ENCODE data around the gene ZNF710. TPM values are rescaled to one million over a fixed set of nuclear protein-coding genes. Genes with fewer than 3 reads are reported as not detected.
"Not testable (repeated sequence)": the region's sequence is repeated elsewhere in the genome, so short reads cannot be mapped to it uniquely, and the experiment has no call there.

The ZNF710 gene
- total and polyA plus RNA-seq, 9 donors: 6.1 to 23.5 (median 13.1) TPM

DNA sequence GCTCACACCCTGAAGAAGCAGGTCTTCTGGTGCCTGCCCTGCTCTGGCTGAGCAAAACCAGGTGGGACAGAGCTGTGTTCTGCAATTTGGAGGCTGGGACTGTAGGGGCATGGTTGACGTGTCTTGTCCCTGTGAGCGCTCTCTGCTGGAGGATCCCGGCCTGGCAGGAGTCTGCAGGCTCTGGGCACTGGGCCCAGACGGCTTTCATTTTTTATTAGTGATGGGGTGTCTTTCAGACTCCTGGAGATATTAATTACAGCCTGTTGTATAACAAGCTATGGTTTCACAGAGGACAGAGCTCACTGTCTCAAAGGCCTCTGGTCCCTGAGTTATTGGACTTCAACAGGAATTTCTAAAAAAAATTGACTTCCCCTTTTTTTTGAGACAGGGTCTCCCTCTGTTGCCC is 29.5 kb upstream of the ZNF710 start:
- Histone ChIP-seq H3K27ac (ENCODE audit: low read length) (no peak overlapping the region), H3K27me3 (ENCODE audit: control insufficient read depth, insufficient read depth, low read length) (no peaks in the 10 kb centered on the region), H3K9me3 (replicated peaks; ENCODE audit: control insufficient read depth, low read depth, low read length) (no peaks in the 10 kb centered on the region), H3K4me3 (ENCODE audit: low read length) (no peak overlapping the region), H3K4me1 (ENCODE audit: control insufficient read depth, insufficient read depth, low read length) (no peaks in the 10 kb centered on the region), H3K36me3 (ENCODE audit: control insufficient read depth, insufficient read depth, low read length) (no peaks in the 10 kb centered on the region)
- peak; percentile 38 for DNase-seq
- WGBS (ENCODE audit: insufficient coverage): 17% methylated on average over 2 of the region's 4 CpGs

DNA sequence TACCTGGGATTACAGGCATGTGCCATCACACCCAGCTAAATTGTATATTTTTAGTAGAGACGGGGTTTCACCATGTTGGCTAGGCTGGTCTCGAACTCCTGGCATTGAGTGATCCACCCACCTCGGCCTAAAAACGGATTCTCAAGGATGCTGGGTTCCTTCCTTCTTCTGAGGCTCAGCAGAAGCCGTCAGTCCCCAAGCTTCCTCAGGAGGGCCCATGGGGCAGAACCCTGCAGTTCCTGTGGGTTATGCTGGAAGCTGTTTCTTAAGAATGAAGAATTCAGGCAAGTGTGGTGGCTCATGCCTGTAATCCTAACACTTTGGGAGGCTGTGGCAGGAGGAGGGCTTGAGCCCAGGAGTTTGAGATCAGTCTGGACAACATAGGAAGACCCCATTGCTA is 29.0 kb upstream of the ZNF710 start:
- WGBS (ENCODE audit: insufficient coverage): 73% methylated on average over 2 of the region's 5 CpGs
- peak; percentile 20 for DNase-seq
- Histone ChIP-seq H3K4me1 (ENCODE audit: control insufficient read depth, insufficient read depth, low read length) (no peaks in the 10 kb centered on the region), H3K36me3 (ENCODE audit: control insufficient read depth, insufficient read depth, low read length) (no peaks in the 10 kb centered on the region), H3K4me3 (ENCODE audit: low read length) (no peak overlapping the region), H3K27me3 (ENCODE audit: control insufficient read depth, insufficient read depth, low read length) (no peaks in the 10 kb centered on the region), H3K9me3 (replicated peaks; ENCODE audit: control insufficient read depth, low read depth, low read length) (no peaks in the 10 kb centered on the region), H3K27ac (ENCODE audit: low read length) (no peak overlapping the region)

DNA sequence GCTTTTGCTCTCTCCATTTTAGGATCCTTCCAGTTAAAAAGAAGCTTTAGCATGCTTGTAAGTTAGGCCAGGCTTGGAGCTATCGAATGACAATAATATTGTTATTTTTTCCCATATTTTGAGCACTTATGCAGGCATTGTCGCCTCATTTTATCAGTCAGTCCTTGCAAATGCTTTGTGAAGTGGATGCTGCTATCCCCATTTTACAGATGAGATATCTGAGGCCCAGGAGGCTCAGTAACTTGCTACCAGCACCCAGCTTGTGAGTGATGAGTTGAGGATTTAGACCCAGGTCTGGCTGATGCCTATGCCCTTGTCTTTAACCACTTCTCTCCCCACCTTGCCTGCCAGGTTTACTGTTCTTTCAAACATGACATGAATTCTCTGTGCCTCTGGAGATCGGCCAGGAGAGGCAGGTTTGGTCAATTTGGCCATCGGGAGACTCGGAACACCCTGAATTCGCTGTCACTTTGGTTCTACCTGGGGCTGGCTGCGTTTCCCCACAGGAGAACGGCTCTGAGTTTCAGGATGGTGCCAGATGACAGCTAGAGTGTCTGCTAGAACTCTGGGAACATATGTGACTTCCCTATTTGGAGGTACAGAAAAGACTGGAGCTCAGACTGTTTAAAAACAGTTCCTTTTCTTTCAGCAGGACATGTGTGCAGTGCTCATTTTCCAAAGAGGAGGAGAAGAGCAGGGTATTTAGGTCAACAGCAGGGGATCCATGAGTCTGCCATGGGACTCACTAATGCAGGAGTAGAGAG is 25.5 kb upstream of the ZNF710 start:
- Histone ChIP-seq H3K36me3 (ENCODE audit: control insufficient read depth, insufficient read depth, low read length) (no peaks in the 10 kb centered on the region), H3K9me3 (replicated peaks; ENCODE audit: control insufficient read depth, low read depth, low read length) (no peaks in the 10 kb centered on the region), H3K4me1 (ENCODE audit: control insufficient read depth, insufficient read depth, low read length) (no peaks in the 10 kb centered on the region), H3K27me3 (ENCODE audit: control insufficient read depth, insufficient read depth, low read length) (no peaks in the 10 kb centered on the region), H3K4me3 (ENCODE audit: low read length) (no peak overlapping the region), H3K27ac (ENCODE audit: low read length) (no peak overlapping the region)
- peak; percentile 25 for DNase-seq
- WGBS (ENCODE audit: insufficient coverage): 80% methylated on average over 6 of the region's 8 CpGs

DNA sequence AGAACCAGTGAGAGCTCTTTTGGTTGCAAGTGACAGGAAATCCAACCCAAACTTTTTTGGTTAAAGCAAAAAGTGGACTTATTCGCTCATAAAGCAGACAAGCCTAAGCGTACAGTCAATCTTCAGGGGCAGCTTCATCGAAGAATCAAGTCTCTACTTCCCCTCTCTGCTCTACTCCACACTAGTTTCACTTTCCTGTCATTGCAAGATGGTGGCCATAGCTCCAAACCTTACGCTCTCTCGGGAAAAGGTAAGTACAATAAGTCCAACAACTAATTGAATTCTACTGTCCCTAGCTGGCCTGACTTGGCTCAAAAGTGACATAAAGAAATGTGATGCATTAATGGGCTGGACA is 24.9 kb upstream of the ZNF710 start:
- Histone ChIP-seq H3K4me1 (ENCODE audit: control insufficient read depth, insufficient read depth, low read length) (no peaks in the 10 kb centered on the region), H3K9me3 (replicated peaks; ENCODE audit: control insufficient read depth, low read depth, low read length) (no peaks in the 10 kb centered on the region), H3K36me3 (ENCODE audit: control insufficient read depth, insufficient read depth, low read length) (no peaks in the 10 kb centered on the region), H3K27me3 (ENCODE audit: control insufficient read depth, insufficient read depth, low read length) (peaks cover 1% of the 10 kb centered on the region), H3K4me3 (ENCODE audit: low read length) (no peak overlapping the region), H3K27ac (ENCODE audit: low read length) (no peak overlapping the region)
- DNase-seq: no peak
- 80% methylated on average over 3 of the region's 5 CpGs for WGBS (ENCODE audit: insufficient coverage)

DNA sequence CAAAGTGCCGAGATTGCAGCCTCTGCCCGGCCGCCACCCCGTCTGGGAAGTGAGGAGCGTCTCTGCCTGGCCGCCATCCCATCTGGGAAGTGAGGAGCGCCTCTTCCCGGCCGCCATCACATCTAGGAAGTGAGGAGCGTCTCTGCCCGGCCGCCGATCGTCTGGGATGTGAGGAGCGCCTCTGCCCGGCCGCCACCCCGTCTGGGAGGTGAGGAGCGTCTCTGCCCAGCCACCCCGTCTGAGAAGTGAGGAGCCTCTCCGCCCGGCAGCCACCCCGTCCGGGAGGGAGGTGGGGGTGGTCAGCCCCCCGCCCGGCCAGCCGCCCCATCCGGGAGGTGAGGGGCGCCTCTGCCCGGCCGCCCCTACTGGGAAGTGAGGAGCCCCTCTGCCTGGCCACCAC is 23.3 kb upstream of the ZNF710 start:
- not testable (repeated sequence) for H3K9me3 ChIP-seq (replicated peaks; ENCODE audit: control insufficient read depth, low read depth, low read length); H3K27ac ChIP-seq (ENCODE audit: low read length); H3K36me3 ChIP-seq (ENCODE audit: control insufficient read depth, insufficient read depth, low read length); DNase-seq; H3K27me3 ChIP-seq (ENCODE audit: control insufficient read depth, insufficient read depth, low read length); H3K4me3 ChIP-seq (ENCODE audit: low read length); H3K4me1 ChIP-seq (ENCODE audit: control insufficient read depth, insufficient read depth, low read length)
- WGBS (ENCODE audit: insufficient coverage): 96% methylated on average over 15 of the region's 31 CpGs

DNA sequence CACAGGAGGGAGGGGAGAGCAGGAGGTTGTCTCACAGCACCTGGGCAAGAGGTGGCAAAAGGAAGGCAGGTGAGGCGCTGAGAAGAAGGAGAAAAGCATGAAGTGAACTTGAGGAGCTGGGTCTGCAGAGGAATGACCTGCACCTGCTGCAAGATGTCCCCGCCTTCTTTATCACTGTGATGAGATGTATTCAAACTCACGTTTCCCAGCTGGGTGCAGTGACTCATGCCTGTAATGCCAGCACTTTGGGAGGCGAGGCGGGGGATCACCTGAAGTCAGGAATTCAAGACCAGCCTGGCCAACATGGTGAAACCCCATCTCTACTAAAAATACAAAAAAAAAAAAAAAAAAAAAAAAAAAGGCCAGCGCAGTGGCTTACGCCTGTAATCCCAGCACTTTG is 22.2 kb upstream of the ZNF710 start:
- no peaks in the 10 kb centered on the region for H3K9me3 ChIP-seq (replicated peaks; ENCODE audit: control insufficient read depth, low read depth, low read length)
- peaks cover 6% of the 10 kb centered on the region for H3K27me3 ChIP-seq (ENCODE audit: control insufficient read depth, insufficient read depth, low read length)
- no peaks in the 10 kb centered on the region for H3K36me3 ChIP-seq (ENCODE audit: control insufficient read depth, insufficient read depth, low read length)
- H3K4me3 ChIP-seq (ENCODE audit: low read length): no peak overlapping the region
- no peak for DNase-seq
- H3K4me1 ChIP-seq (ENCODE audit: control insufficient read depth, insufficient read depth, low read length): no peaks in the 10 kb centered on the region
- WGBS (ENCODE audit: insufficient coverage): 87% methylated on average over 3 of the region's 7 CpGs
- no peak overlapping the region for H3K27ac ChIP-seq (ENCODE audit: low read length)

DNA sequence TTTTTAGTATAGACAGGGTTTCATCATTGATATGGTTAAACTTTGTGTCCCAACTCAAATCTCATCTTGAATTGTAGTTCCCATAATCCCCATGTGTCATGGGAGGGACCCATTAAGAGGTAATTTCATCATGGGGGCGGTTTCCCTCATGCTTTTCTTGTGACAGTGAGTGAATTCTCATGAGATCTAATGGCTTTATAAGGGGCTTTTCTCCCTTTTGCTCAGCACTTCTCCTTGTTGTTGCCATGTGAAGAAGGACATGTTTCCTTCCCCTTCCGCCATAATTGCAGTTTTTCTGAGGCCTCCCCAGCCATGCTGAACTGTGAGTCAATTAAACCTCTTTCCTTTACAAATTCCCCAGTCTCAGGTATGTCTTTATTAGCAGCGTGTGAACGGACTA is 20.2 kb upstream of the ZNF710 start:
- Histone ChIP-seq H3K9me3 (replicated peaks; ENCODE audit: control insufficient read depth, low read depth, low read length) (peaks cover 4% of the 10 kb centered on the region), H3K36me3 (ENCODE audit: control insufficient read depth, insufficient read depth, low read length) (no peaks in the 10 kb centered on the region), H3K4me3 (ENCODE audit: low read length) (no peak overlapping the region), H3K27me3 (ENCODE audit: control insufficient read depth, insufficient read depth, low read length) (peaks cover 6% of the 10 kb centered on the region), H3K4me1 (ENCODE audit: control insufficient read depth, insufficient read depth, low read length) (no peaks in the 10 kb centered on the region), H3K27ac (ENCODE audit: low read length) (no peak overlapping the region)
- 75% methylated on average over 3 of the region's 4 CpGs for WGBS (ENCODE audit: insufficient coverage)
- no peak for DNase-seq

DNA sequence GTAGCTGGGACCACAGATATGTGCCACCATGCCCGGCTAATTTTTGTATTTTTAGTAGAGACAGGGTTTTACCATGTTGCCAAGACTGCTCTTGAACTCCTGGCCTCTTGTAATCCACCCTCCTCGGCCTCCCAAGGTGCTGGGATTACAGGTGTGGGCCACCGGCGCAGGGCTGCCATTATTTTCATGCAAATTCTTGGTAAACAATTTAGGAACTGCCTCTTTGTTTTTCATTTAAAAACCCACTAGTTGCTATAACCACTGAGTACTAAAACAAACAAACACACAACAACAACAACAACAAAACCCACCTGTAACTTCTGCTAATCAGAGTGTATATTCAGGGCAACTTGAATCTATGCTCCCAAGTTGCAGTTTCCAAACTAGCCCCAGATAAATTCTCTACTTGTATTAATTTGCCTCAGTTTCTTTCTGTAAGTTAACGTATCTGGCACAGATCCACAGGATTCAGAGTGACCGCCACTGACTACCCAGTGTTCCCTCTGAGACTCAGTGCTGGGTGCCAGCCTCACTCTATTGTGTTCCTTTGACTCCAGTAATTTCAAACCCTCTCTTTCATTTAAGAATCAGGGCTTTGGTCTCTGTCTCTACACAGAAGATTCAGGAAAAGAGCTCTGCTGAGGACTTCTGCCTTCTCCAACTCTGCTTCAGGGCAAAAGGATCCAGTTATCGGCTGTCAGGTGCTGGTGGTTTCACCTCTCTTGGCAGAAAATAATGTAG is 18.6 kb upstream of the ZNF710 start:
- Histone ChIP-seq H3K36me3 (ENCODE audit: control insufficient read depth, insufficient read depth, low read length) (no peaks in the 10 kb centered on the region), H3K9me3 (replicated peaks; ENCODE audit: control insufficient read depth, low read depth, low read length) (peaks cover 4% of the 10 kb centered on the region), H3K4me1 (ENCODE audit: control insufficient read depth, insufficient read depth, low read length) (no peaks in the 10 kb centered on the region), H3K27ac (ENCODE audit: low read length) (no peak overlapping the region), H3K27me3 (ENCODE audit: control insufficient read depth, insufficient read depth, low read length) (peaks cover 6% of the 10 kb centered on the region), H3K4me3 (ENCODE audit: low read length) (no peak overlapping the region)
- WGBS (ENCODE audit: insufficient coverage): 46% methylated on average over 6 of the region's 7 CpGs
- no peak for DNase-seq

DNA sequence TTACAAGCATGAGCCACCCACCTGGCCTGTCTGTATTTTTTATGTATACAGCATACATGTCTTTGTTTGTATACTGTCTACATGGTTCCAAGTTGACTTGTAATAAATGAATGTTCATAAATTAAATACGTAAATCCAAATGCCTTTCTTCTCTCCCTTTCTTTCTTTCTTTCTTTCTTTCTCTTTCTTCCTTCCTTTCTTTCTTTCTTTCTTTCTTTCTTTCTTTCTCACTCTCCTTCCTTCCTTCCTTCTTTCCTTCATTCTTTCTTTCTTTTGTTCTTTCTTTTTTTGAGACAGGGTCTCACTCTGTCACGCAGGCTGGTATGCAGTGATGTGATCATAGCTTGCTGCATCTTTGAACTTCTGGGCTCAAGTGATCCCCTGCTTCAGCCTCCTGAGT is 17.1 kb upstream of the ZNF710 start:
- no peak for DNase-seq
- no peaks in the 10 kb centered on the region for H3K36me3 ChIP-seq (ENCODE audit: control insufficient read depth, insufficient read depth, low read length)
- no peaks in the 10 kb centered on the region for H3K4me1 ChIP-seq (ENCODE audit: control insufficient read depth, insufficient read depth, low read length)
- WGBS (ENCODE audit: insufficient coverage): no CpG with 5 or more reads among the region's 2 CpGs
- H3K4me3 ChIP-seq (ENCODE audit: low read length): no peak overlapping the region
- no peak overlapping the region for H3K27ac ChIP-seq (ENCODE audit: low read length)
- peaks cover 6% of the 10 kb centered on the region for H3K27me3 ChIP-seq (ENCODE audit: control insufficient read depth, insufficient read depth, low read length)
- peaks cover 4% of the 10 kb centered on the region for H3K9me3 ChIP-seq (replicated peaks; ENCODE audit: control insufficient read depth, low read depth, low read length)

DNA sequence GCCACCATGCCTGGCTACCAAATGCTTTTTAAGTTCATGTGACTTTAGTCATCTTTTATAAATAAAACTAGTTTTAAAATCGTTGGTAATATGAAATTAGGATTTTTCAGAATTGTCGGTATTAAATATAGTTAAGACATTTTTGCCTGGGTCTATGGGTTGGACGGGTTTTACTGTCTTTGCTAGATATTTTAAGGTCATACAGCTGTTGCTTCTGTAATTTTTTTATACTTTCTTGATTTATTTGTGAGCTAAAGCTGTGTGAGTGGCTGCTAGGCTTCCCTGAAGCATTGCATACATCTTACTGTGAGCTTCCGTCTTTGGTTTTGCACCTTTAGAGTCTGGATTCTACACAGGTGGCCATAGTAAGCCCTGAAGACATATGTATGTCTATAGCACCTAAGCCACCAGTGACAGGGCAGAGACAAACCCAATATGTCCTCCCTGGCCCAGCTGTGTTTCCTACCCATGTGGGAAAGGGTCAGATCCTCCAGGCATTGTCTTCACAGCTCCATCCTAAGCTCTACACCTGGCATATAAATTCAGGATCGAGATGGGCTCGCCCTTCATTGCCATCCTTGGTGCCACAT is 16.6 kb upstream of the ZNF710 start:
- no peak for DNase-seq
- Histone ChIP-seq H3K27me3 (ENCODE audit: control insufficient read depth, insufficient read depth, low read length) (peaks cover 6% of the 10 kb centered on the region), H3K9me3 (replicated peaks; ENCODE audit: control insufficient read depth, low read depth, low read length) (peaks cover 4% of the 10 kb centered on the region), H3K4me3 (ENCODE audit: low read length) (no peak overlapping the region), H3K36me3 (ENCODE audit: control insufficient read depth, insufficient read depth, low read length) (no peaks in the 10 kb centered on the region), H3K27ac (ENCODE audit: low read length) (no peak overlapping the region), H3K4me1 (ENCODE audit: control insufficient read depth, insufficient read depth, low read length) (no peaks in the 10 kb centered on the region)
- no CpG with 5 or more reads among the region's 6 CpGs for WGBS (ENCODE audit: insufficient coverage)

All from muscle of leg (tissue), 11 donors.